GM18519 (cell line): ENCODE measurements around the gene FLNC.

Experiments
- ATAC-seq: cut with Tn5 transposase; IDR thresholded peaks from one replicate; pipeline ENCODE4 v1.9.1; 2021; ENCODE audit warnings: mild to moderate bottlenecking, moderate library complexity; ENCODE audit not compliant: unreplicated experiment, low FRiP score

Gene FLNC

DNA sequence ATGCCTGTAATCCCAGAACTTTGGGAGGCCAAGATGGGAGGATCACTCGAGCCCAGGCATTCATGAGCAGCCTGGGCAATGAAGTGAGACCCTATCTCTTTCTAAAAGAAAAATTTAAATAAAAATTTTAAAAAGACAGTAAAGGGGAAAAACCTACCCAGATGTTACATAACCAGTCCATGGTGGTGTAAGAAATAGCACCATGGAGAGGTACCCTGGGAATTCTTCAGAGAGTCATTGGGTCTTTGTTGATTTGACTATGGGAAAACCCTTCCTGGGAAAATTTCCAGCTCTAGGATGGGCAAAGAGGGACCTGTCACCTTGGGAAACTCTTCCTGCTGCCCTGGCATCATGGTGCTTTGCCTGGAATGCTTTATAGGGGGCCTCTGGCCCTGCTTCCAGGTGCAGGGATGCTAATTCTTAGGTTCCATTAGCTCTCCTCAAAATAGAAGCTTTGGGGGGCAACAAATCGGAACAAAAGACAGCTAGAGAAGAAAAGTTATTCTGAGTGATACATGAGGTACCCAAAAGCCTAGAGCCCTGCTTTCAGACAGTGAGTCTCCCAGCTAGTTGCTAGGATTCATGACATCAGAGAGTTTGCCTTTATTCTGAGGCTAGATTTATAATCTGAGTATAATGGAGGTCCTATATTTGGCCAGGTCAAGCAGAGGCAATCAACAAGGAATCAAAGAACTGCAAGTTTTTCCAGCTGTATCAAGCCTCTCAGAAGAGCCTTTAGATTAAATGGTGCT is 28.4 kb upstream of the FLNC start:
- ATAC-seq = no peak

DNA sequence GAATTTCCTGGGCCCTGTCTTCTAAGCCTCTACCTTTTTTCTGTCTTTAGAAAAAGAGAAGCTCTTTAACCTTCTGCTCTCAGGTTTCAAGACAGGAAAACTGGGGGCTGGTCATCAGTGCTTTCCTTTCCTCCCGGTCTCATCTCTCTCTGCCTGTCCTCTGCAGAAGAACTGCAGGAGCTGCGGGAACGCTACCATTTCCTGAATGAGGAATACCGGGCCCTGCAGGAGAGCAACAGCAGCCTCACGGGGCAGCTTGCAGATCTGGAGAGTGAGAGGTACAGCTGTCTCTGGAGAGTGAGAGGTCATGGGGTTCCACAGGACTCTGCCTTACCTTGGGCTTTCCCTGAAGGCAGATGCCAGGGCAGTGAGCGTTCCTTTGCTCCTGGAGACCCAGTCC is 25.7 kb upstream of the FLNC start:
- ATAC-seq = no peak

GRCh38 chr7:128805225-128805624 is 25.0 kb upstream of the FLNC start:
- ATAC-seq = no peak

DNA sequence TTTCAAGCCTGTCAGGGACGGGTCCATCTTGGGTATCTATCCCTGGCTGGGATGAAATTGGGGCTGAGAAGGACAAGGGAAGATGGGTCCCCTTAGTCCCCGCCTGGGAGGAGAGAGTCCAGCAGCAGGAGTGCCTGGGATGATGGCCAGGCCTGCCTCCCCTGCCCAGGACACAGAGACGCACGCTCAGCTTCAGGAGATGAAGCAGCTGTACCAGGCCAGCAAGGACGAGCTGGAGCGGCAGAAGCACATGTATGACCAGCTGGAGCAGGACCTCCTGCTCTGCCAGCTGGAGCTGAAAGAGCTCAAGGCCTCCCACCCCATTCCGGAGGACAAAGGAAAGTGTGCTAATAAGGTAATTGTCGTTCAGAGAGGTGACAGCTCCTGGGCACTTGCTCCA is 23.0 kb upstream of the FLNC start:
- no peak for ATAC-seq

- ATAC-seq = no peak
Observed at GRCh38 chr7:128809363-128809762, 20.8 kb upstream of the FLNC start.

DNA sequence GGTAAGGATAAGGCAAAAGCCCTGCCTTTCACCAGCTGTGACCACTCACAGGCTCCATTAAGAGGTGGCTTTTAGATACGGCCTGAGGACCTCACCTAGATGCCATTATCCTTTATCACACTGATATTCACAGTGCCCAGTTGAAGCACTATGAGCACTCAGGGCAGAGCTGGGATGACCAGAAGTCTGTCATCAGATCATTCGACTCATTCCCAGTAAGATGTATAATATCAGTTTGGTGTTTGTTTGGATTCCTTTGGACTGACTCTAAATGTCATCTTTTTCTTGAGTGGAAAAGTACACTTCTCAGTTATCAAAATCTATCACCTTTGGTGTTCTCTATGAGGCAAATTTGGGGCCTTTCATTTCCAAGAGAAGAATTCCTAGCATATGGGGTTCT is 19.7 kb upstream of the FLNC start:
- ATAC-seq = no peak

DNA sequence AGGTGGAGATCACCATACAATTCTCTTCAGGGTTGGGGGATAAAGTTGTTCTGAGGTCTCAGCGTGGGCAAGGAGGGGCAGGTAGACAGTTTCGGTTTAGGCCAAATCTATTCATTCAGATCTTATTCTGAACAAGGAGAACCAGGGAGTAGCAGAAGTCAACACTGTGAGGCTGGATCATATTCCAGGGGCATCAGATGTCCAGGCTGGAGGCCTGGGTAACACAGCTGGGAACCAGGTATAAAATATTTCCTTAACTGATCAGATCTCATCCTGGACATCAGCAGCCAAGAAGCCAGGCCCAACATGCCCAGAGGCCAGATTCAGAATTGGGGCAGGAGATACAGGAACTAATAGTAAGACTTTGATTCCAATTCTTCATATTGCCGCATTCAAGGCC is 19.2 kb upstream of the FLNC start:
- no peak for ATAC-seq

DNA sequence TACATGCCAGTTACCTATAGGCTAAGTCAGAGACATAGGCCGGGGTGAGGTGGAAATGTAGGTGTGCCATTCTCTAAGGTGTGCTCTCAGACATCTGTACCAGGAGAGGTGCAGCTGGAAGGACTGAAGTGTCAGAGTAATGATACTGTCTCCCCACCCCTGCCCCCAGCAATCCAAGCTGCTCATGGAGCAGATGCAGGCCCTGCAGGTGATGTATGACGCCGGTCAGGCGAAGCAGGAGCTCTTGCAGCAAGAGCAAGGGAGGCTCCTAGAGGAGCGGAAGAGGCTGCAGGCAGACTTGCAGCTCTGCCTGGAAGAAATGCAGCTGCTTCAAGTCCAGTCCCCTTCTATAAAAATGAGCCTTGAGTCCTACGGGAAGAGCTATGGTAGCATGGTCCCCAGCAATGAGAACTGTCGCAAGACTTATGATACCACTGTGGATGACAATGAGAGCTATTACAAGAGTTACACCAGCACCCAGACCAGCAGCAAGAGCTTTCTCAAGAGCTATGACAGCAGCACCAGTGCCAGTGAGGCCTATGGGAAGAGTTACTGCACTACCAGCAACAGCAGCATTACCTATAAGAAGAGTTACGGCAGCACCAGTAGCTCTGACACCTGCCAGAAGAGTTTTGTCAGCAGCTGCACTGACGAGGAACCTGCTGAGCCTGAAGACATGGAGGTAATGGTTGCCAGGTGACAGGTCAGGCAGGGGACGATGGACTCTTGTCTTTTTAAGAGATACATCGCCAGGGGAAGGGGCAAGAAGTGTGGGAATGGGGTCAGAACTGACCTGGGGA is 18.4 kb upstream of the FLNC start:
- ATAC-seq = no peak

- ATAC-seq = no peak
Observed at GRCh38 chr7:128812514-128813168, 17.6 kb upstream of the FLNC start.

DNA sequence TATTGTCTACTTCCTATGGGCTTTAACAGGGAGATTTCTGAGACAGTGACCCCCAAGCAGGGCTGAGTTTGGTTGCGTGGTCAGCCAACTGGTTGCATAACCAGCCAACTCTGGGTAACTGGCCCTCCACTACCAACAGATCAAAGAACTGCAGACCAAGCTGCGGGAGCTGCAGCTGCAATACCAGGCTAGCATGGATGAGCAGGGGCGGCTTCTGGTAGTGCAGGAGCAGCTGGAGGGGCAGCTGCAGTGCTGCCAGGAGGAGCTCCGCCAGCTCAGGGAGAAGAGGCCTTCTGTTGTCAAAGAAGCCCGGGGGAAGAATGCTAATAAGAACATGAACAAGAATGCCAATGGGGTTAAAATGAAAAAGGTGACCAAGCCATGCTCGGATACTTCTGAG is 15.7 kb upstream of the FLNC start:
- no peak for ATAC-seq

DNA sequence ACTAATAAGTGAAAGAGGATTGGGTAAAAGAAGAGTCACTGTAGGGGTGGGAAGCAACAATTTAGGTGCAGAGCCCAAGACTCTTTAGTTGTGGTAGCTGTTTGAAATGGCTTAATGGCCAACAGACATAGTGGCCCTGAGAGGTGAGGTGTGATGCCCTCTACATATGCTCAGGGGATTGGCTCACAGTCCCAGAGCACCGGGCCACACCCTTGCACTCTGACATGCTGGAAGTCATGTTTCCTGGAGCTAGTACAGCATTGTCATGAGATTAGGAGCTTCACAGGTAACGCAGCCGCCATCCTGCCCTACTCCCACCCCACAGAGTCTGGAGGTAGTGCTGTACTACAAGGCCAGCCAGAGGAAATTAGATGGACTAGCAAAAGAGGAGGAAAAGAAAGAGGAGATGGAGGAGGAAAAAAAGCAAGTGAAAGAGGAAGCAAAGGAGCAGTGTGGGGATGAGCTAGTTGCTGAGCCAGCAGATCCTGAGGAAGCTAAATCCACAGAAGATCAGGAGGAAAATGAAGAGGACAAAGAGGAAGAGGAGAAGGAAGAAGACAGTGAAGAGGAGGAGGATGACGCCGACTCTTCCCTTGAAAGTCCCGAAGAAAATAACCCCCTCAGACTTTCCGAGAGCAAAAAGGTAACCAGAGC is 14.8 kb upstream of the FLNC start:
- no peak for ATAC-seq

- no peak for ATAC-seq
Observed at GRCh38 chr7:128818694-128819093, 11.5 kb upstream of the FLNC start.

- ATAC-seq = no peak
Observed at GRCh38 chr7:128821724-128822123, 8.5 kb upstream of the FLNC start.

- no peak for ATAC-seq
Observed at GRCh38 chr7:128826512-128826911, 3.7 kb upstream of the FLNC start.

DNA sequence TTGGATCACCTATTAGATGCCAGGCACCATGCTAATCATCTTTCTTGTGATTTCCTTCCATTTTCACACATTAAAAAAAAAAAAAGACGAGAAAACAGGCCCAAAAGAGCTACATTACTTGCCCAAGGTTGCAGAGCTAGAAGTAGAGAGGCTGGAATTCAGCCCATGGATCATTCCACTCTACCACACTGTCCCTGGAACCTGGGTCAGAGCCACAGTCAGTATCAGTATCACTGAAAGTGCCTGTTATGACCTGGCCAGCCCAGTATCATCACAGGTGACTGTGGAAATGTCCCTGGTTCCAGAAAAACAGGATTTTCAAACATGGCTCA is 3.3 kb upstream of the FLNC start:
- ATAC-seq = no peak

- ATAC-seq = no peak
Observed at GRCh38 chr7:128827248-128827958, 2.8 kb upstream of the FLNC start.

- no peak for ATAC-seq
Observed at GRCh38 chr7:128827971-128828711, 2.1 kb upstream of the FLNC start.

DNA sequence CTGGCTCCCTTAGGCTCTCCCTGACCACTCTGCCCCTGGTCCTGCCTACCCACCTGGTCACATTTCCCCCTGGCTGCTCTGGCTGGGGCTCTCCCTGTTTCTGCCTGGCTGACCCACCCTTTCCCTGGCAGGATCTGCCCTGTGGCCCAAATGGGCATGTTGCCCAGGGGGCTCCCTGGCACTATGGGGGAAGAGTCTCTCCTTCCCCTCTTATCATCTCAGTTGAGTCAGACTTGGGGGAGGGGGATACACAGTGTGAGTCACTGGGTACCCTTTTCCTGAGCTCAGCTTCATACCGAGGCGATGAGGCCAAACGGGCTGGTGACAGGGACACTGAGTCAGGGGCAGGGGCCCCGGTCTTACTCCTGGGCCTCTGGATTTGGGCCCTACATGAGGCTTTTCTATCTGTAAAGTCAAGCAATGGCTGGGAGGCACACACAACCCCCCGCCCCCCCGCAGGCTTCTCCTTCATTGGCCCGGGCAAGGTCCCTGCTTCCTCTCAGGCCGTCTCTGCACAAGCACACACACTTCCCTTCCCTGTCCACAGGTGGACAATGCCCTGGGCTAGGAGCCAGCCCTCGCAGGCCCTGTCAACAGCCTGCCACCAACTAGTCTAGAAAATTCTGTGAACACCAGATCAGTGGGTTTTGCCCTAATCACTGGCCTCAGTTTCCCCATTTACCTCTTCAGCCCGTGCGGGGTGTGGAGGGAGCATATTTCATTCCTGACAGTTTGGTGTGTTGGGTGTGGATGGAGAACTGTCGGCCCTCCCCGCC is 627 bp upstream of the FLNC start:
- no peak for ATAC-seq
